ENCODE results near the gene SIGLEC6.

SIGLEC6 gene

DNA sequence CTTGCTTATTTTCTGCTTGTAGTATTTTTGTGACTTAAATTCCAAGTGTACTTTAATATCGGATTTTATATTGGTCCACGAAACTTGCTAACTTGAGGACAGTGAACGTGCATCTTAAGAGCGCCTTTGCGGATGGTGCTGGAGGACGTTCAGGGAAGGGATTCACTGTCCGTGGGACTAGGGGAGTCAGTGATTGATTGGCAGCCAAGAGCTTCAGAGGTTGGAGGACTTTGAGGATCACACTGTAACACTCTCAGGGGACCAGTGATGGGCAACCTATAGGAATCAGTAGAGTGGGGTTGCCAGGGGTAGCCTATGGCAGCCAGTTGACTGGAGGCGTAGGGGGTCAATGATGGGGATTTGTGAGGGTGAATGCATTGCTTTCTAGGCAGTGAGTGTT, 40.1 kb upstream of the SIGLEC6 start:
- Histone ChIP-seq H3K27ac (peak overlapping the region; percentile 84), H3K4me3 (ENCODE audit: low read depth, low read length) (peak overlapping the region; percentile 79), H3K36me3 (replicated peaks) (peaks cover 12% of the 10 kb centered on the region), H3K27me3 (replicated peaks) (no peaks in the 10 kb centered on the region)
- TF ChIP-seq, protein P1, sequence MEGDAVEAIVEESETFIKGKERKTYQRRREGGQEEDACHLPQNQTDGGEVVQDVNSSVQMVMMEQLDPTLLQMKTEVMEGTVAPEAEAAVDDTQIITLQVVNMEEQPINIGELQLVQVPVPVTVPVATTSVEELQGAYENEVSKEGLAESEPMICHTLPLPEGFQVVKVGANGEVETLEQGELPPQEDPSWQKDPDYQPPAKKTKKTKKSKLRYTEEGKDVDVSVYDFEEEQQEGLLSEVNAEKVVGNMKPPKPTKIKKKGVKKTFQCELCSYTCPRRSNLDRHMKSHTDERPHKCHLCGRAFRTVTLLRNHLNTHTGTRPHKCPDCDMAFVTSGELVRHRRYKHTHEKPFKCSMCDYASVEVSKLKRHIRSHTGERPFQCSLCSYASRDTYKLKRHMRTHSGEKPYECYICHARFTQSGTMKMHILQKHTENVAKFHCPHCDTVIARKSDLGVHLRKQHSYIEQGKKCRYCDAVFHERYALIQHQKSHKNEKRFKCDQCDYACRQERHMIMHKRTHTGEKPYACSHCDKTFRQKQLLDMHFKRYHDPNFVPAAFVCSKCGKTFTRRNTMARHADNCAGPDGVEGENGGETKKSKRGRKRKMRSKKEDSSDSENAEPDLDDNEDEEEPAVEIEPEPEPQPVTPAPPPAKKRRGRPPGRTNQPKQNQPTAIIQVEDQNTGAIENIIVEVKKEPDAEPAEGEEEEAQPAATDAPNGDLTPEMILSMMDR (IDR thresholded peaks at IDR 0.05; ENCODE audit: low read depth, low read length, missing control alignments) = no peak
- in situ Hi-C loops (cut with HindIII; ENCODE audit: low pct_ligation_motif_present, low sequenced_read_pairs) = no loop called here
- DNase-seq = no peak

- TF ChIP-seq, protein P1 (IDR thresholded peaks at IDR 0.05; ENCODE audit: low read depth, low read length, missing control alignments) = no peak
- no peaks in the 10 kb centered on the region for H3K27me3 ChIP-seq (replicated peaks)
- H3K36me3 ChIP-seq (replicated peaks) = peaks cover 8% of the 10 kb centered on the region
- peak; percentile 97 for DNase-seq
- H3K4me3 ChIP-seq (ENCODE audit: low read depth, low read length) = peak within 1 kb of the TSS; percentile 79
- in situ Hi-C loops (cut with HindIII; ENCODE audit: low pct_ligation_motif_present, low sequenced_read_pairs) = no loop called here
- peak within 1 kb of the TSS; percentile 84 for H3K27ac ChIP-seq
These were observed 39.6 kb upstream of the SIGLEC6 start, which contains the start of gene ZNF175 for GRCh38 chr19:51570962-51571575. ZNF175 (plus strand) TSS chr19:51571283; CDS start chr19:51573330, 2,047 bp downstream.

DNA sequence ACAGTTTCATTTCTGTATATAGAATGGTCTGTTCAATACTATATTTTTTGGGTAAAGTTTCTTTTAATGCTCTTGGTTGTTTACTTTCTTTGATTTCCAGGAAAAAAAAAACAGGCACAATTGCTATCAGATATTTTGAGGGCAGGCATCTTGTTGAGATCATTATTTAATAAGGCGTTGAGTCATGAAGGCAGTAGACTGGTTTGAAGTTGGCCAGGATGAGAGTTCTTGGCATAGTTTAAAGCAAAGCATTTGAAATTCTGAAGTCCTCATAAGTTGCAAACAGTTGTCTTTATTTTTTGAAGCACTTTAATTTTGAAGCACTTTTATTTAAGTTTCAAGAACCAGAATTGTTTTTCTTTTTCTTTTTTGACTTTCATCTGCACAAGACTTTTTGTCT, 37.0 kb upstream of the SIGLEC6 start:
- H3K4me3 ChIP-seq (ENCODE audit: low read depth, low read length) = no peak overlapping the region
- in situ Hi-C loops (cut with HindIII; ENCODE audit: low pct_ligation_motif_present, low sequenced_read_pairs) = no loop called here
- no peak overlapping the region for H3K27ac ChIP-seq
- DNase-seq = no peak
- TF ChIP-seq, protein P1 (IDR thresholded peaks at IDR 0.05; ENCODE audit: low read depth, low read length, missing control alignments) = no peak
- H3K36me3 ChIP-seq (replicated peaks) = peaks cover 3% of the 10 kb centered on the region
- H3K27me3 ChIP-seq (replicated peaks) = no peaks in the 10 kb centered on the region

GRCh38 chr19:51567583-51567982, 36.1 kb upstream of the SIGLEC6 start:
- Histone ChIP-seq H3K27me3 (replicated peaks) (no peaks in the 10 kb centered on the region), H3K4me3 (ENCODE audit: low read depth, low read length) (no peak overlapping the region), H3K27ac (no peak overlapping the region), H3K36me3 (replicated peaks) (no peaks in the 10 kb centered on the region)
- DNase-seq = no peak
- TF ChIP-seq, protein P1 (IDR thresholded peaks at IDR 0.05; ENCODE audit: low read depth, low read length, missing control alignments) = no peak
- in situ Hi-C loops (cut with HindIII; ENCODE audit: low pct_ligation_motif_present, low sequenced_read_pairs) = no loop called here

DNA sequence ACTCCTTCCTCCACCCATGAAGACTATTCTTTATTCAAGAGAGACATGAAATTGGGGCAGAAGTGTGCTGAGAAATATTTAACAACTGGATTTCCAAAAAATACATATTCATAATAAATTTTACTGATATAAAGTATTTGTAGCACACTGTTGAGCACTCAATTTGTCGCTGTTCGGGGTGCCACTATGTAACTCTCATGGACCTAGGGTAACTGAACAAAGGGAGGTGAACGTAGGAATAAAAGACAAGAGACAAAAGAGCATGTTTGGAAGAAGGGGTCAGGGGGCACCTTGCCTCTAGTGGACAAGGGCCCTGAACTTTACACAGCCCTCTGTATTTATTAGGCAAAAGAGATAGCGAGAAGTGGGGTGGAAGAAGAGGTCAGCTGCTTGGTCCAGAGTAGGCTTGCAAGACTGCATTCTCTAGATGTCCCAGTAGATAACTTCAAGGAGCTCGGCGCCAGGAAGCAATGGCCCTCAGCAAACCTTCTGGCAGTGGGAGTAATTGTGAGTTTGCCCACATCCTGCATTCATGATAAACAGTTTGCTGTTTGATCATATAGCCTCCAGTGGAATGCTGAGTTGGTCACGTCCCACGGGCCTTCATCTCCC, 35.1 kb upstream of the SIGLEC6 start:
- no peak for DNase-seq
- TF ChIP-seq, protein P1 (IDR thresholded peaks at IDR 0.05; ENCODE audit: low read depth, low read length, missing control alignments) = no peak
- H3K27ac ChIP-seq = no peak overlapping the region
- H3K36me3 ChIP-seq (replicated peaks) = no peaks in the 10 kb centered on the region
- H3K4me3 ChIP-seq (ENCODE audit: low read depth, low read length) = no peak overlapping the region
- no peaks in the 10 kb centered on the region for H3K27me3 ChIP-seq (replicated peaks)
- in situ Hi-C loops (cut with HindIII; ENCODE audit: low pct_ligation_motif_present, low sequenced_read_pairs) = no loop called here

Data from brain microvascular endothelial cell (primary cell).